HK-2 (cell line): Measurements from ENCODE around the gene FES.
"Not testable (repeated sequence)": the region's sequence is repeated elsewhere in the genome, so short reads cannot be mapped to it uniquely, and the experiment has no call there.

ENCODE experiments used
- DNase-seq: peaks from one replicate; pipeline ENCODE4 v3.0.0-alpha.2; 2018; ENCODE audit not compliant: unreplicated experiment

FES gene

GRCh38 chr15:90909976-90910375 is 25.7 kb downstream of the FES start:
- no peak for DNase-seq

- DNase-seq, result no peak
Observed at GRCh38 chr15:90910441-90911301, 26.4 kb downstream of the FES start.

GRCh38 chr15:90911302-90911623 is 27.0 kb downstream of the FES start:
- DNase-seq, result no peak

- no peak for DNase-seq
Observed at GRCh38 chr15:90911906-90912769, 27.8 kb downstream of the FES start.

GRCh38 chr15:90912770-90913075 is 28.4 kb downstream of the FES start:
- DNase-seq, result no peak

GRCh38 chr15:90913398-90913944 is 29.2 kb downstream of the FES start:
- no peak for DNase-seq

GRCh38 chr15:90914305-90915080 is 30.2 kb downstream of the FES start:
- no peak for DNase-seq

GRCh38 chr15:90915216-90915807 is 31.0 kb downstream of the FES start:
- no peak for DNase-seq

GRCh38 chr15:90915808-90916440 is 31.6 kb downstream of the FES start:
- no peak for DNase-seq

GRCh38 chr15:90916461-90916860 is 32.2 kb downstream of the FES start:
- no peak for DNase-seq

- no peak for DNase-seq
Observed at GRCh38 chr15:90917569-90917968, 33.3 kb downstream of the FES start.

GRCh38 chr15:90918034-90918788 is 33.9 kb downstream of the FES start:
- DNase-seq, result no peak

GRCh38 chr15:90918835-90919234 is 34.5 kb downstream of the FES start:
- no peak for DNase-seq

GRCh38 chr15:90921887-90922286 is 37.6 kb downstream of the FES start:
- no peak for DNase-seq

- not testable (repeated sequence) for DNase-seq
Observed at GRCh38 chr15:90922712-90923322, 38.5 kb downstream of the FES start.

- no peak for DNase-seq
Observed at GRCh38 chr15:90924375-90924774, 40.1 kb downstream of the FES start.

GRCh38 chr15:90926766-90927165 is 42.5 kb downstream of the FES start:
- DNase-seq, result not testable (repeated sequence)

GRCh38 chr15:90928106-90928505 is 43.8 kb downstream of the FES start:
- DNase-seq, result not testable (repeated sequence)

- DNase-seq, result no peak
Observed at GRCh38 chr15:90929246-90930019, 45.1 kb downstream of the FES start.
